ENCODE measurements around the gene E2F7.
A peak's percentile ranks its signal among the peaks of the same experiment; 100 is the strongest.

E2F7 gene

GRCh38 chr12:77062846-77063461 is 2.4 kb downstream of the E2F7 start:
- peak; percentile 90 for DNase-seq (ENCODE audit: low read depth)

- no peak for DNase-seq (ENCODE audit: low read depth)
Observed at GRCh38 chr12:77062396-77062795, 3.0 kb downstream of the E2F7 start.

- DNase-seq (ENCODE audit: low read depth) = no peak
Observed at GRCh38 chr12:77060883-77061240, 4.5 kb downstream of the E2F7 start.

GRCh38 chr12:77060136-77060882 is 5.1 kb downstream of the E2F7 start:
- no peak for DNase-seq (ENCODE audit: low read depth)

- peak; percentile 31 for DNase-seq (ENCODE audit: low read depth)
Observed at GRCh38 chr12:77058740-77059139, 6.6 kb downstream of the E2F7 start.

- no peak for DNase-seq (ENCODE audit: low read depth)
Observed at GRCh38 chr12:77054851-77055250, 10.5 kb downstream of the E2F7 start.

GRCh38 chr12:77053259-77053658 is 12.1 kb downstream of the E2F7 start:
- no peak for DNase-seq (ENCODE audit: low read depth)

GRCh38 chr12:77049767-77050353 is 15.5 kb downstream of the E2F7 start:
- DNase-seq (ENCODE audit: low read depth) = peak; percentile 70

GRCh38 chr12:77047341-77048109 is 17.8 kb downstream of the E2F7 start:
- DNase-seq (ENCODE audit: low read depth) = peak; percentile 24

GRCh38 chr12:77046468-77046867 is 18.9 kb downstream of the E2F7 start:
- DNase-seq (ENCODE audit: low read depth) = no peak

GRCh38 chr12:77045183-77045582 is 20.2 kb downstream of the E2F7 start:
- DNase-seq (ENCODE audit: low read depth) = no peak

GRCh38 chr12:77044721-77045120 is 20.6 kb downstream of the E2F7 start:
- DNase-seq (ENCODE audit: low read depth) = no peak

- DNase-seq (ENCODE audit: low read depth) = no peak
Observed at GRCh38 chr12:77042833-77043232, 22.5 kb downstream of the E2F7 start.

GRCh38 chr12:77040231-77040630 is 25.1 kb downstream of the E2F7 start:
- no peak for DNase-seq (ENCODE audit: low read depth)

- no peak for DNase-seq (ENCODE audit: low read depth)
Observed at GRCh38 chr12:77035226-77035625, 30.1 kb downstream of the E2F7 start.

- DNase-seq (ENCODE audit: low read depth) = no peak
Observed at GRCh38 chr12:77033658-77034536, 31.5 kb downstream of the E2F7 start.

- peak; percentile 62 for DNase-seq (ENCODE audit: low read depth)
Observed at GRCh38 chr12:77032406-77032805, 33.0 kb downstream of the E2F7 start.

GRCh38 chr12:77031745-77032144 is 33.6 kb downstream of the E2F7 start:
- peak; percentile 54 for DNase-seq (ENCODE audit: low read depth)

- no peak for DNase-seq (ENCODE audit: low read depth)
Observed at GRCh38 chr12:77025782-77026314, 39.5 kb downstream of the E2F7 start.

GRCh38 chr12:77023501-77023900 is 41.9 kb downstream of the E2F7 start:
- DNase-seq (ENCODE audit: low read depth) = no peak

- DNase-seq (ENCODE audit: low read depth) = no peak
Observed at GRCh38 chr12:77019920-77020319, 45.4 kb downstream of the E2F7 start.
